H1 (cell line): Measurements from ENCODE around the gene COASY. TPM values are rescaled to one million over a fixed set of nuclear protein-coding genes. Genes with fewer than 3 reads are reported as not detected.

Source experiments
- CTCF ChIA-PET: fragments of 300-600 bp; sonication (Branson Sonifier 250); formaldehyde crosslinking; loops from one replicate; lab custom pipeline; 2021; ENCODE audit not compliant: partially characterized antibody; lab: Charles Lee
- POLR2A ChIA-PET: fragments of 300-600 bp; sonication (Branson Sonifier 250); formaldehyde crosslinking; loops from one replicate; lab custom pipeline; 2021; ENCODE audit warnings: inconsistent platforms; ENCODE audit not compliant: partially characterized antibody; lab: Charles Lee
- DNase-seq, 2 experiments: peaks; one replicate each; pipeline versions ENCODE4 v3.0.0 to v3.0.0-alpha.2; 2010 to 2022; ENCODE audit warnings: low spot score in 2 of 2, low read depth in 1 of 2, mixed read lengths in 1 of 2
- FAIRE-seq: peaks from 2 replicates; lab custom pipeline; 2011; peaks lifted over from hg19 to GRCh38; lab: Jason Lieb, UNC
- H2AFZ ChIP-seq: 2 replicates; pipeline ENCODE4 v1.8.1; 2012; ENCODE audit warnings: low read length, inconsistent platforms
- H2AK5ac ChIP-seq: 2 replicates; pipeline ENCODE4 v1.6.1; 2013; ENCODE audit warnings: low read depth, low read length
- H2BK120ac ChIP-seq: replicated peaks from 2 replicates; pipeline ENCODE3; 2013; ENCODE audit warnings: low read depth, low read length, inconsistent platforms
- H2BK12ac ChIP-seq: 2 replicates; pipeline ENCODE4 v1.6.1; 2013; ENCODE audit warnings: low read depth, low read length
- H2BK15ac ChIP-seq: 2 replicates; pipeline ENCODE4 v1.6.1; 2013; ENCODE audit warnings: low read length
- H2BK20ac ChIP-seq: 2 replicates; pipeline ENCODE4 v1.6.1; 2013; ENCODE audit warnings: low read length
- H2BK5ac ChIP-seq: 2 replicates; pipeline ENCODE4 v1.6.1; 2013; ENCODE audit warnings: low read depth, low read length
- H3K14ac ChIP-seq: 2 replicates; pipeline ENCODE4 v1.6.1; 2013; ENCODE audit warnings: inconsistent platforms; ENCODE audit not compliant: insufficient read length
- H3K18ac ChIP-seq: 2 replicates; pipeline ENCODE4 v1.6.1; 2013; ENCODE audit warnings: low read length; ENCODE audit errors: extremely low read depth
- H3K23ac ChIP-seq: 2 replicates; pipeline ENCODE4 v1.6.1; 2013; ENCODE audit warnings: inconsistent platforms; ENCODE audit not compliant: insufficient read length
- H3K23me2 ChIP-seq: 2 replicates; pipeline ENCODE4 v1.6.1; 2013; ENCODE audit warnings: low read depth, low read length
- H3K27ac ChIP-seq: 2 replicates; pipeline ENCODE4 v1.6.1; 2011; ENCODE audit warnings: low read depth, low read length, inconsistent platforms
- H3K27me3 ChIP-seq, 4 experiments: replicated peaks in 1 of 4; 1 replicate in 1 of 4; 2 replicates in 3 of 4; pipeline versions ENCODE4 v1.6.1 to v1.8.1; 2011 to 2013; ENCODE audit warnings: low read length in 3 of 4, mild to moderate bottlenecking in 3 of 4, inconsistent platforms in 2 of 4, mixed read lengths in 2 of 4, moderate library complexity in 1 of 4; ENCODE audit not compliant: control insufficient read depth in 3 of 4, insufficient read depth in 3 of 4; ENCODE audit errors: extremely low read depth in 1 of 4
- H3K36me3 ChIP-seq, 4 experiments: 2 replicates each; pipeline versions ENCODE4 v1.6.1 to v1.8.1; 2011 to 2013; ENCODE audit warnings: mild to moderate bottlenecking in 4 of 4, low read length in 3 of 4, moderate library complexity in 2 of 4, control low read depth in 1 of 4, inconsistent platforms in 1 of 4; ENCODE audit not compliant: insufficient read depth in 4 of 4, control insufficient read depth in 2 of 4
- H3K4ac ChIP-seq: replicated peaks from 2 replicates; pipeline ENCODE3; 2013; ENCODE audit warnings: low read length, low read depth, mixed read lengths, inconsistent platforms; ENCODE audit not compliant: insufficient read length
- H3K4me1 ChIP-seq, 4 experiments: replicated peaks in 1 of 4; 1 replicate in 1 of 4; 2 replicates in 3 of 4; pipeline versions ENCODE4 v1.6.1 to v1.8.1; 2011 to 2013; ENCODE audit warnings: low read length in 3 of 4, inconsistent platforms in 2 of 4, mixed read lengths in 1 of 4; ENCODE audit not compliant: insufficient read depth in 4 of 4, control insufficient read depth in 3 of 4
- H3K4me2 ChIP-seq, 2 experiments: 2 replicates each; pipeline versions ENCODE4 v1.6.1 to v1.8.1; 2011 to 2013; ENCODE audit warnings: low read depth in 2 of 2, low read length in 2 of 2, control low read depth in 1 of 2, inconsistent platforms in 1 of 2, mild to moderate bottlenecking in 1 of 2; ENCODE audit not compliant: insufficient read depth in 1 of 2
- H3K4me3 ChIP-seq, 4 experiments: fragments of 200-600, 300-600 bp in 1 of 4; sonication (generic), shearing (Covaris generic), sonication (Bioruptor Twin) in 1 of 4; 2 replicates each; pipeline versions ENCODE4 v1.5.1 to v1.8.1; 2011 to 2016; ENCODE audit warnings: low read length in 4 of 4, low read depth in 3 of 4, control low read depth in 2 of 4, inconsistent platforms in 2 of 4, mild to moderate bottlenecking in 2 of 4, mixed read lengths in 1 of 4, moderate library complexity in 1 of 4; ENCODE audit not compliant: insufficient read depth in 2 of 4; ENCODE audit errors: extremely low read depth in 1 of 4
- H3K56ac ChIP-seq: replicated peaks from 2 replicates; pipeline ENCODE3; 2013; ENCODE audit warnings: low read depth, mild to moderate bottlenecking, mixed read lengths, low read length, inconsistent platforms; ENCODE audit not compliant: insufficient read length
- H3K79me1 ChIP-seq: 2 replicates; pipeline ENCODE4 v1.6.1; 2013; ENCODE audit warnings: low read depth, low read length, control low read depth
- H3K79me2 ChIP-seq, 2 experiments: 2 replicates each; pipeline versions ENCODE4 v1.6.1 to v1.8.1; 2012 to 2013; ENCODE audit warnings: low read length in 2 of 2, mild to moderate bottlenecking in 2 of 2, inconsistent platforms in 1 of 2; ENCODE audit not compliant: insufficient read depth in 2 of 2, control insufficient read depth in 1 of 2
- H3K9ac ChIP-seq, 4 experiments: replicated peaks in 1 of 4; 1 replicate in 1 of 4; 2 replicates in 3 of 4; pipeline versions ENCODE4 v1.6.1 to v1.8.1; 2011 to 2013; ENCODE audit warnings: low read depth in 3 of 4, low read length in 3 of 4, control low read depth in 2 of 4, mild to moderate bottlenecking in 2 of 4, moderate library complexity in 2 of 4, inconsistent platforms in 1 of 4; ENCODE audit errors: extremely low read depth in 1 of 4
- H3K9me3 ChIP-seq, 2 experiments: 2 replicates each; pipeline versions ENCODE4 v1.6.1 to v1.8.1; 2012 to 2013; ENCODE audit warnings: mild to moderate bottlenecking in 2 of 2, moderate library complexity in 2 of 2, control low read depth in 1 of 2, inconsistent platforms in 1 of 2, low read depth in 1 of 2, low read length in 1 of 2, mixed read lengths in 1 of 2; ENCODE audit not compliant: insufficient read depth in 2 of 2
- H4K20me1 ChIP-seq, 2 experiments: replicated peaks in 1 of 2; 2 replicates each; pipeline versions ENCODE3 to v1.8.1; 2011 to 2013; ENCODE audit warnings: inconsistent platforms in 2 of 2, low read length in 2 of 2, mild to moderate bottlenecking in 1 of 2; ENCODE audit not compliant: insufficient read depth in 2 of 2, control insufficient read depth in 1 of 2
- H4K5ac ChIP-seq: 2 replicates; pipeline ENCODE4 v1.6.1; 2013; ENCODE audit warnings: low read length, low read depth, mixed read lengths, inconsistent platforms; ENCODE audit not compliant: insufficient read length
- H4K8ac ChIP-seq: 2 replicates; pipeline ENCODE4 v1.8.0; 2013; ENCODE audit warnings: mild to moderate bottlenecking, moderate library complexity, low read length, inconsistent platforms; ENCODE audit not compliant: insufficient read depth; ENCODE audit errors: extremely low read depth
- H4K91ac ChIP-seq: replicated peaks from 2 replicates; pipeline ENCODE3; 2013; ENCODE audit warnings: low read length, mixed read lengths, inconsistent platforms; ENCODE audit not compliant: insufficient read length
- BRCA1 ChIP-seq: IDR thresholded peaks from 2 replicates; pipeline ENCODE4 v1.6.1; 2012; ENCODE audit warnings: low read depth, low read length, improper control_type of control experiment
- GTF2F1 ChIP-seq: IDR thresholded peaks from 2 replicates; pipeline ENCODE4 v1.6.1; 2012; ENCODE audit warnings: low read depth, low read length, improper control_type of control experiment, borderline replicate concordance
- KDM1A ChIP-seq: fragments of 200-600, 300-600 bp; sonication (generic); IDR thresholded peaks from 2 replicates; pipeline ENCODE4 v1.7.1; 2016; ENCODE audit warnings: mild to moderate bottlenecking, low read length, borderline replicate concordance
- POLR2A ChIP-seq, 2 experiments: IDR thresholded peaks; 1 replicate in 1 of 2; 2 replicates in 1 of 2; pipeline ENCODE4 v1.6.1; 2011; ENCODE audit warnings: low read depth in 2 of 2, low read length in 2 of 2, mild to moderate bottlenecking in 2 of 2; ENCODE audit errors: control extremely low read depth in 1 of 2
- POLR2AphosphoS5 ChIP-seq: IDR thresholded peaks from 2 replicates; pipeline ENCODE4 v1.6.1; 2011; ENCODE audit warnings: low read depth, low read length
- POU5F1 ChIP-seq: IDR thresholded peaks from 2 replicates; pipeline ENCODE4 v1.6.1; 2011; ENCODE audit warnings: low read depth, mild to moderate bottlenecking, low read length, moderate library complexity
- SP1 ChIP-seq: IDR thresholded peaks from 2 replicates; pipeline ENCODE4 v1.6.1; 2011; ENCODE audit warnings: low read depth, low read length
- WGBS, 2 experiments: shearing (Covaris generic) in 1 of 2; methylation state at CpG; one replicate each; pipeline versions ENCODE4 v1.1.6 to v1.1.7; 2013 to 2015; ENCODE audit warnings: low lambda C conversion rate in 2 of 2, mixed read lengths in 2 of 2, inconsistent platforms in 1 of 2, low coverage in 1 of 2, missing lambda C conversion rate in 1 of 2; ENCODE audit not compliant: insufficient replicate concordance in 2 of 2, insufficient coverage in 1 of 2, insufficient read length in 1 of 2; ENCODE audit errors: extremely low coverage in 1 of 2, missing lambda C conversion rate in 1 of 2; 5-methylcytosine and 5-hydroxymethylcytosine counted together
- polyA plus RNA-seq, 7 experiments: library from polyadenylated mRNA; depleted of rRNA in 3 of 7; stranded (reverse) in 5 of 7; unstranded in 2 of 7; fragments of >200 nt in 5 of 7; fragments of 200-250 nt in 2 of 7; gene quantifications; 1 replicate in 5 of 7; 2 replicates in 1 of 7; 4 replicates in 1 of 7; pipeline versions ENCODE4 v1.2.1 to v1.2.3, GENCODE V29; 2011 to 2013; ENCODE audit warnings: missing spikeins in 2 of 7, mixed read lengths in 2 of 7
- total RNA-seq: library from RNA; stranded (reverse); fragmentation: NEBNext Ultra II Directional; extraction: Animal tissue kit (Norgen Biotek cat#: 25700); gene quantifications from 2 replicates; pipeline ENCODE4 v1.2.1, GENCODE V29; 2021

The COASY gene
- total and polyA plus RNA-seq, 2 of the 8 experiments (the other 6 are each of a cell fraction or from before 2014, with no cell fraction given): 64.5 to 100 TPM

- ChIA-PET POLR2A (interaction anchor here (0.9 to 1.6 kb wide), 2 partner anchors 14 to 202 kb away, joined by 6 to 7 read pairs; no protein-coding TSS in a partner anchor), CTCF (interaction anchor here (0.9 to 2.5 kb wide), 8 partner anchors 8 to 201 kb away, joined by 3 to 10 read pairs (median 6); no protein-coding TSS in a partner anchor)
- Histone ChIP-seq H3K4me2 (no peak overlapping the region), H3K56ac (no peak overlapping the region), H3K9ac (no peak overlapping the region), H3K4me3 (no peak overlapping the region), H3K23me2 (no peaks in the 10 kb centered on the region), H2BK15ac (no peak overlapping the region), H4K5ac (no peak overlapping the region), H3K4me1 (peaks cover 0 to under 1% (median 0%) of the 10 kb centered on the region in 4 experiments; a peak in 1 of 7 replicates), H2AFZ (no peak overlapping the region), H2AK5ac (no peak overlapping the region), H3K79me1 (no peaks in the 10 kb centered on the region), H4K8ac (no peak overlapping the region), H3K79me2 (no peaks in the 10 kb centered on the region), H3K18ac (no peak overlapping the region), H2BK120ac (no peak overlapping the region), H3K36me3 (peaks cover 0 to 13% (median 5%) of the 10 kb centered on the region in 4 experiments; a peak in 3 of 8 replicates), H3K27ac (no peak overlapping the region), H2BK12ac (no peak overlapping the region), H3K9me3 (no peaks in the 10 kb centered on the region), H3K4ac (no peak overlapping the region), H4K91ac (no peak overlapping the region), H3K14ac (no peak overlapping the region), H3K27me3 (no peaks in the 10 kb centered on the region; a peak in 3 of 7 replicates), H4K20me1 (peaks cover 1 to 2% of the 10 kb centered on the region in 2 experiments), H2BK20ac (no peak overlapping the region), H2BK5ac (no peak overlapping the region), H3K23ac (no peak overlapping the region)
- FAIRE-seq: no peak
- no peak for DNase-seq
- WGBS, 2 experiments: 97% methylated on average over 11 of the region's 11 CpGs; no CpG with 5 or more reads in 1 of the 2 experiments
- TF ChIP-seq POU5F1 (no peak), POLR2A (IDR thresholded peaks at IDR 0.05; ENCODE audit: control extremely low read depth in 1 of 2, low read depth in 2 of 2, low read length in 2 of 2) (no peak), GTF2F1 (no peak), KDM1A (no peak), BRCA1 (no peak), POLR2AphosphoS5 (no peak), SP1 (no peak)
Observed at GRCh38 chr17:42513686-42514085, 48.3 kb upstream of the COASY start.
